Breast epithelium (tissue), 3 donors: ENCODE results near the gene KREMEN1.

Source experiments
- CTCF ChIP-seq, 3 donors: fragments of 450-650 bp; IDR thresholded peaks; one replicate each; pipeline ENCODE4 v1.5.1; 2016 to 2017; ENCODE audit warnings: antibody characterized with exemption in 3 of 3, mild to moderate bottlenecking in 3 of 3, moderate library complexity in 3 of 3
- POLR2A ChIP-seq: fragments of 450-650 bp; IDR thresholded peaks from one replicate; pipeline ENCODE4 v1.6.1; 2016; ENCODE audit warnings: antibody characterized with exemption, mild to moderate bottlenecking, moderate library complexity

GRCh38 chr22:29121124-29121523 lies 48.3 kb downstream of the KREMEN1 start:
- TF ChIP-seq CTCF (IDR thresholded peaks at IDR 0.05) = no peak
- TF ChIP-seq POLR2A = no peak
